Thoracic aorta (tissue), 2 donors: ENCODE measurements around the gene MAPT. TPM values are rescaled to one million over a fixed set of nuclear protein-coding genes. Genes with fewer than 3 reads are reported as not detected.
"Not testable (repeated sequence)": the region's sequence is repeated elsewhere in the genome, so short reads cannot be mapped to it uniquely, and the experiment has no call there.

Experiments
- ATAC-seq: fragments of 150-250 bp; one replicate; pipeline ENCODE4 v1.8.0; 2017; ENCODE audit warnings: low read depth; ENCODE audit not compliant: insufficient number of reproducible peaks, low FRiP score
- DNase-seq: peaks from one replicate; pipeline ENCODE4 v3.0.0-alpha.2; 2020; ENCODE audit warnings: low spot score
- H3K27ac ChIP-seq, 2 donors: fragments of 200-600 bp; sonication (generic); 1 replicate in 1 of 2; 2 replicates in 1 of 2; pipeline ENCODE4 v1.5.1; 2016; ENCODE audit warnings: mild to moderate bottlenecking in 2 of 2, moderate library complexity in 2 of 2
- H3K27me3 ChIP-seq: fragments of 200-600 bp; sonication (generic); replicated peaks from 2 replicates; pipeline ENCODE4 v1.6.0; 2016; ENCODE audit warnings: mild to moderate bottlenecking; ENCODE audit not compliant: insufficient read depth
- H3K36me3 ChIP-seq: fragments of 200-600 bp; sonication (generic); one replicate; pipeline ENCODE4 v1.5.1; 2016
- H3K4me1 ChIP-seq, 2 donors: fragments of 200-600 bp; sonication (generic); 1 replicate in 1 of 2; 2 replicates in 1 of 2; pipeline versions ENCODE4 v1.5.1 to v1.6.0; 2016; ENCODE audit warnings: low read depth in 2 of 2, mild to moderate bottlenecking in 1 of 2; ENCODE audit not compliant: control insufficient read depth in 1 of 2
- H3K4me3 ChIP-seq: fragments of 200-600 bp; sonication (generic); 2 replicates; pipeline ENCODE4 v1.5.1; 2016; ENCODE audit warnings: mild to moderate bottlenecking
- H3K9me3 ChIP-seq: fragments of 200-600 bp; sonication (generic); 2 replicates; pipeline ENCODE4 v1.5.1; 2016
- total RNA-seq, 2 donors: library from RNA; depleted of rRNA; stranded (reverse); fragments of >200 nt; gene quantifications; one replicate each; pipeline versions ENCODE4 v1.1.0 to v1.2.3, GENCODE V29; 2016
- TF ChIP-seq, protein P1 (sequence below): fragments of 200-600 bp; sonication (generic); IDR thresholded peaks from one replicate; pipeline ENCODE4 v1.5.1; 2019; ENCODE audit warnings: antibody characterized with exemption

The MAPT gene
- total RNA-seq, 2 donors from 2014 or later = 3.1 to 4.6 TPM

DNA sequence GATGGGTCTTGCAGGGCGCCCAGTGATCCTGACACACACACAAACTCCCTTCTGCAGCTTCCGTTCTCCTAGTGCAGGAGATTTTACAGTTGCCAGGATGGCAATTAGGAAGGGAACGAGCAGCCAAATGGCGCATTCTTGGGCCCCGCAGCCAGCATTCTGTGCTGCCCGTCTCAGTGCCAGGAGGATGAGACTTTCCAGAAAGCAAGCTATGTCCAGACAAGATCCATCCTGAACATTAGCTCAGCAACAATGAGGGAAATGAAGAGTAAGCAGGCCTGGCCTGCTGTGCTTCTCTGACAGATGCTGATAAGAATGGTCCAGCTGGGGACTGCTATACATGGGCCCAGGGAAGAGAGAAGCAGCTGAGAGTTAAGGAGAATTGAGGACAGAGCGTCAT, 33.2 kb upstream of the MAPT start:
- H3K36me3 ChIP-seq = no peaks in the 10 kb centered on the region
- no peak overlapping the region for H3K4me3 ChIP-seq
- no peak overlapping the region for H3K27ac ChIP-seq
- no peak for DNase-seq
- TF ChIP-seq, protein P1, sequence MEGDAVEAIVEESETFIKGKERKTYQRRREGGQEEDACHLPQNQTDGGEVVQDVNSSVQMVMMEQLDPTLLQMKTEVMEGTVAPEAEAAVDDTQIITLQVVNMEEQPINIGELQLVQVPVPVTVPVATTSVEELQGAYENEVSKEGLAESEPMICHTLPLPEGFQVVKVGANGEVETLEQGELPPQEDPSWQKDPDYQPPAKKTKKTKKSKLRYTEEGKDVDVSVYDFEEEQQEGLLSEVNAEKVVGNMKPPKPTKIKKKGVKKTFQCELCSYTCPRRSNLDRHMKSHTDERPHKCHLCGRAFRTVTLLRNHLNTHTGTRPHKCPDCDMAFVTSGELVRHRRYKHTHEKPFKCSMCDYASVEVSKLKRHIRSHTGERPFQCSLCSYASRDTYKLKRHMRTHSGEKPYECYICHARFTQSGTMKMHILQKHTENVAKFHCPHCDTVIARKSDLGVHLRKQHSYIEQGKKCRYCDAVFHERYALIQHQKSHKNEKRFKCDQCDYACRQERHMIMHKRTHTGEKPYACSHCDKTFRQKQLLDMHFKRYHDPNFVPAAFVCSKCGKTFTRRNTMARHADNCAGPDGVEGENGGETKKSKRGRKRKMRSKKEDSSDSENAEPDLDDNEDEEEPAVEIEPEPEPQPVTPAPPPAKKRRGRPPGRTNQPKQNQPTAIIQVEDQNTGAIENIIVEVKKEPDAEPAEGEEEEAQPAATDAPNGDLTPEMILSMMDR = no peak
- H3K9me3 ChIP-seq = no peaks in the 10 kb centered on the region
- H3K4me1 ChIP-seq = no peaks in the 10 kb centered on the region
- no peaks in the 10 kb centered on the region for H3K27me3 ChIP-seq
- no peak for ATAC-seq

DNA sequence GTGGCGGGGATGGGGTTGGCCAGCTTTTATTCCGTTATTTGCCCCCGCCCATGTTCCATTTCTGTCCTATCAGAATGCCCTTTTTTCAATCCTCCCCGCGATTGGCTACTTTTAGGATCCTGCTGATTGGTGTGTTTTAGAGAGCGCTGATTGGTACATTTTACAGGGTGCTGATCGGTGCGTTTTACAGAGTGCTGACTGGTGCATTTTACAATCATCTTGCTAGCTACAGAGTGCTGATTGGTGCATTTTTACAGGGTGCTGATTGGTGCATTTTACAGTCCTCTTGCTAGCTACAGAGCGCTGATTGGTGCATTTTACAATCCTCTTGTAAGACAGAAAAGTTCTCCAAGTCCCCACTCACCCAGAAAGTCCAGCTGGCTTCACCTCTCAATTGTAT, 32.2 kb upstream of the MAPT start:
- not testable (repeated sequence) for DNase-seq, H3K27me3 ChIP-seq, H3K9me3 ChIP-seq, H3K4me3 ChIP-seq, ATAC-seq, H3K36me3 ChIP-seq, H3K27ac ChIP-seq, H3K4me1 ChIP-seq

DNA sequence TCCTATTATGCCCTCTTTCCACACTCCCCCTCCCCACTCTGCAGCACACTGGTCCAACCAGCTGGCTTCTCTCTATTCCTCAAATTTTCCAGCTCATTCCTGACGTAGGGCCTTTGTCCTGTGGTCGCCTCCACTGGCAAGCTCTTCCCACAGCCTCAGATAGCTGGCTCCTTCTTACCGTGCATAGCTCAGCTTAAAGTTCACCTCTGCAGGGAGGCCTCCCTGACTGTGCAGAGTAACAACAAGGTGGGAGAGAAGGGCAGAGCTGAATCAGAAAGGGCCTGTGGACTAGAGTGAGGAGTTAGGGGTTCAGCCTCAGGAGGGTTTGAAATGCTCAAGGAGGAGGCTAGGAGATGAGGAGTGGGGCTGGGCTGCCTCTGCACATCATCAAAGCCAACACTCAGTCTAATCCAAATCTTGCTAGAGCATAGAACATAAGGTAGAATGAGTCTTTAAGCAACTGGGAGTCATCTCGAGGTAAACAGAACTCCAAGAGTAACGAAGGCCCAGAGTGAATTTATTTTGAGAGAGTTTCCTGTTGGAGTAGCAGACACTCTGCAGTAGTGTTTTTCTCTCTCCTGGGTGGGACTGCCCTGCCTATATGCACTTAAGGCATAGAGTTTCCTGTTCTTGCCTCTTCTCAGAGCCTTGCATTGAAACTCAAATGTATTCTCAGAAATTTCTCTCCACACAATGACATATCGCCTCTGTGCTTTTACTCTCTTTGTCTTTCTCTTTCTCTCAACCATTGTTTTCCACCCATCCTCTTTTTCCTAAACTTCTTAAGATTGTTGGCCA, 30.3 kb upstream of the MAPT start:
- no peaks in the 10 kb centered on the region for H3K27me3 ChIP-seq
- H3K27ac ChIP-seq = no peak overlapping the region
- no peak overlapping the region for H3K4me3 ChIP-seq
- no peak for DNase-seq
- no peaks in the 10 kb centered on the region for H3K36me3 ChIP-seq
- ATAC-seq = no peak
- H3K4me1 ChIP-seq = no peaks in the 10 kb centered on the region
- TF ChIP-seq, protein P1 = no peak
- H3K9me3 ChIP-seq = no peaks in the 10 kb centered on the region

DNA sequence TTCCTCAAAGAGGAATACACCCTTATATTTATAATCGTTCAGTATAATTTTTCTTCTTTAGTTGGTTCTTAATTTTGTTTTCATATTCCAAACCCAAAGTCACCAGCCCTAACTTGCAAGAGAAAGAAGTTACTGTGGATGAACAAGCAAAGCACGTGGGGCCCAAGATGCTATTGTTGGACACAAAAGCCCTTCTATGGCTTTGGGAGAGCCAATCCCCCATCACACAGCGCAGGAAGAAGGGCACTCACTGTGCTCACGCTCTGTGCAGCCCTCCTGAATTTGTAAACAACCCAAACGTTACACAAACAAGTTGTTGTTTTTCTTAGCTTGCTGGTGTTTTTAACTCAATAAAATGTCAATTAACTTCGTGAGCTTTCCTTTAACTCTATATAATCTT, 27.2 kb upstream of the MAPT start:
- H3K27me3 ChIP-seq = no peaks in the 10 kb centered on the region
- TF ChIP-seq, protein P1 = no peak
- H3K9me3 ChIP-seq = no peaks in the 10 kb centered on the region
- ATAC-seq (no peak), DNase-seq (no peak)
- H3K4me1 ChIP-seq = no peaks in the 10 kb centered on the region
- no peak overlapping the region for H3K4me3 ChIP-seq
- no peak overlapping the region for H3K27ac ChIP-seq
- no peaks in the 10 kb centered on the region for H3K36me3 ChIP-seq

DNA sequence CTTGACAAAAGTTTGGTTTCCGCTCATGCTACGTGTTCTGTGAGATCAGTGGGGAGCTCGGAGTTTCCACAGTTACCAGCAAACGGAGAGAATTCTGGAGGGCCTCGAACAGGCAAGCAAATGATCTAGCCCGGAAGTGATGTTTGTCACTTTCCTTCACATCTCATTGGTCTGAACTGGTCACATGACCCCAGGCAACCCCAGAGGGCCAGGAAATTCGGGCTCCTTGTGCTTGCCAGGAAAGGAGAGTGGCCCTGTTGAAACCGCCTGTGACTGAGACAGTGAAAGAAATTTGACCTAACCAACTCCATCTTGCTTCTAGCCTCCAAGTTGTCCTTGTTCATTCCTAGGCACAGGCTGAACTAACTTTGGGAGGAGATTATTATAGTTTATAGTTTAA, 26.7 kb upstream of the MAPT start:
- TF ChIP-seq, protein P1 = no peak
- DNase-seq (no peak), ATAC-seq (no peak)
- Histone ChIP-seq H3K36me3 (no peaks in the 10 kb centered on the region), H3K4me3 (no peak overlapping the region), H3K9me3 (no peaks in the 10 kb centered on the region), H3K4me1 (no peaks in the 10 kb centered on the region), H3K27me3 (no peaks in the 10 kb centered on the region), H3K27ac (no peak overlapping the region)

DNA sequence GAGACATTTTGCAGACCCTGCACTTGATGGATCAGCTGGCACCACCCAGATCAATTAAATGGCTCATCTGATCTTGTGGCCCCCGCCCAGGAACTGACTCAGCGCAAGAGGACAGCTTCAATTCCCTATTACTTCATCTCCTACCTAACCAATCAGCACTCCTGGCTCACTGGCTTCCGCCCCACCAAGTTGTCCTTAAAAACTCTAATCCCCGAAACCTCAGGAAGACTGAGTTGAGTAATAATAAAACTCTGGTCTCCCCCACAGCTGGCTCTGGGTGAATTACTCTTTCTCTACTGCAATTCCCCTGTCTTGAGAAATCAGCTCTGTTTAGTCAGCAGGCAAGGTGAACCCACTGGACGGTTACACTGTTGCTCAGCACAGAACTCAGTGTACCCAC, 26.1 kb upstream of the MAPT start:
- DNase-seq (no peak), ATAC-seq (no peak)
- Histone ChIP-seq H3K9me3 (no peaks in the 10 kb centered on the region), H3K36me3 (no peaks in the 10 kb centered on the region), H3K27ac (no peak overlapping the region), H3K27me3 (no peaks in the 10 kb centered on the region), H3K4me1 (no peaks in the 10 kb centered on the region), H3K4me3 (no peak overlapping the region)
- TF ChIP-seq, protein P1 = no peak
